K562 (cell line): ENCODE measurements around the gene SPHK2. TPM values are rescaled to one million over a fixed set of nuclear protein-coding genes. Genes with fewer than 3 reads are reported as not detected.

Experiments
- ASH1L ChIP-seq: fragments of 450-650 bp; IDR thresholded peaks from 2 replicates; pipeline ENCODE4 v1.6.1; 2018; ENCODE audit warnings: borderline replicate concordance, mild to moderate bottlenecking, low read depth; ENCODE audit not compliant: partially characterized antibody
- CBFA2T2 ChIP-seq: fragments of 450-650 bp; conservative IDR thresholded peaks from 2 replicates; pipeline ENCODE4 v1.6.1; 2017; ENCODE audit warnings: mild to moderate bottlenecking
- FOXP1 ChIP-seq: sonication (generic); formaldehyde crosslinking; IDR thresholded peaks from 2 replicates; pipeline ENCODE4 v1.8.0; 2022; ENCODE audit warnings: mild to moderate bottlenecking, missing genetic modification reagents
- GTF2E2 ChIP-seq: fragments of 200-800 bp; sonication (Bioruptor generic); IDR thresholded peaks from 2 replicates; pipeline ENCODE4 v1.6.1; 2016; ENCODE audit warnings: missing genetic modification characterization, missing compliant biosample characterization
- IFI16 ChIP-seq: fragments of 250-450 bp; sonication (Bioruptor Pico); IDR thresholded peaks from 2 replicates; pipeline ENCODE4 v2.1.2; 2022; ENCODE audit warnings: mild to moderate bottlenecking, inconsistent platforms
- MXD1 ChIP-seq: fragments of 250-450 bp; sonication (Bioruptor Pico); IDR thresholded peaks from 2 replicates; pipeline ENCODE4 v1.8.0; 2021; ENCODE audit warnings: borderline replicate concordance, mild to moderate bottlenecking, moderate library complexity; ENCODE audit not compliant: poor library complexity, severe bottlenecking
- NFE2 ChIP-seq: IDR thresholded peaks from 2 replicates; pipeline ENCODE4 v1.6.1; 2014; ENCODE audit warnings: antibody characterized with exemption, low read depth
- NRF1 ChIP-seq, 2 experiments: fragments of 450-650 bp; IDR thresholded peaks in 1 of 2; conservative IDR thresholded peaks in 1 of 2; 2 replicates each; pipeline ENCODE4 v1.6.1; 2014; ENCODE audit warnings: mild to moderate bottlenecking in 2 of 2
- NUFIP1 ChIP-seq: fragments of 450-650 bp; IDR thresholded peaks from 2 replicates; pipeline ENCODE4 v1.6.1; 2018; ENCODE audit not compliant: partially characterized antibody
- OTX1 ChIP-seq: fragments of 450-650 bp; formaldehyde crosslinking; IDR thresholded peaks from 2 replicates; pipeline ENCODE4 v1.4.0; 2022; ENCODE audit warnings: mild to moderate bottlenecking
- REST ChIP-seq, 2 experiments: fragments of 450-650 bp; formaldehyde crosslinking in 1 of 2; IDR thresholded peaks; 2 replicates each; pipeline versions ENCODE4 v1.4.0 to v1.6.1; 2014 to 2020; ENCODE audit warnings: mild to moderate bottlenecking in 2 of 2, borderline replicate concordance in 1 of 2, low read depth in 1 of 2
- SNRNP70 ChIP-seq: fragments of 200-400 bp; formaldehyde crosslinking; optimal IDR thresholded peaks from 2 replicates; pipeline ENCODE3; 2017; ENCODE audit warnings: low read depth, low read length
- TAL1 ChIP-seq: fragments of 450-650 bp; IDR thresholded peaks from 2 replicates; pipeline ENCODE4 v1.6.1; 2016; ENCODE audit warnings: mild to moderate bottlenecking
- ZNF146 ChIP-seq: IDR thresholded peaks from one replicate; pipeline ENCODE4 v1.6.1; 2018; ENCODE audit warnings: missing compliant biosample characterization; ENCODE audit not compliant: unreplicated experiment
- polyA plus RNA-seq, 8 experiments: library from polyadenylated mRNA; depleted of rRNA in 4 of 8; stranded (reverse) in 5 of 8; unstranded in 3 of 8; fragments of >200 nt; fragmentation: Nextera tagmentation in 2 of 8; fragmentation: Illumina TruSeq in 1 of 8; extraction: Ambion mirVana in 2 of 8; extraction: Trizol in 1 of 8; gene quantifications; 2 replicates each; pipeline versions ENCODE4 v1.2.1 to v1.2.3, GENCODE V29; 2011 to 2014; ENCODE audit warnings: inconsistent platforms in 1 of 8, missing spikeins in 1 of 8
- total RNA-seq, 7 experiments: library from RNA; depleted of rRNA in 6 of 7; stranded (reverse); fragments of >200 nt in 6 of 7; fragmentation: Illumina TruSeq in 2 of 7; extraction: Trizol in 2 of 7; gene quantifications; 2 replicates each; pipeline versions ENCODE4 v1.2.1 to v1.2.3, GENCODE V29; 2011 to 2021; ENCODE audit warnings: low replicate concordance in 1 of 7
- TF ChIP-seq, protein P1 (sequence below): fragments of 250-450 bp; sonication (Bioruptor Pico); IDR thresholded peaks from 2 replicates; pipeline ENCODE4 v1.8.0; 2021; ENCODE audit warnings: moderate library complexity, mild to moderate bottlenecking, inconsistent platforms
- TF ChIP-seq, protein P2 (sequence below): fragments of 250-450 bp; sonication (Bioruptor Pico); IDR thresholded peaks from 2 replicates; pipeline ENCODE4 v1.8.0; 2021; ENCODE audit warnings: moderate library complexity, mild to moderate bottlenecking, inconsistent platforms

The SPHK2 gene
- total and polyA plus RNA-seq, 9 of the 15 experiments (the other 6 are each of a cell fraction or from before 2014, with no cell fraction given): 0.10 to 15.2 (median 2.9) TPM

- TF ChIP-seq REST (IDR thresholded peaks at IDR 0.05; ENCODE audit: borderline replicate concordance): no peak
- no peak for TF ChIP-seq REST (CRISPR knock-in tag; IDR thresholded peaks at IDR 0.05; ENCODE audit: low read depth)
- no peak for TF ChIP-seq GTF2E2
- TF ChIP-seq NRF1 (conservative IDR thresholded peaks at IDR 0.05 in 1 of 2, IDR thresholded peaks at IDR 0.05 in 1 of 2): peak in 1 of 2 experiments; percentile 40; a peak in 2 of 4 replicates
- TF ChIP-seq FOXP1 (CRISPR knock-in tag): no peak
- TF ChIP-seq, protein P1, sequence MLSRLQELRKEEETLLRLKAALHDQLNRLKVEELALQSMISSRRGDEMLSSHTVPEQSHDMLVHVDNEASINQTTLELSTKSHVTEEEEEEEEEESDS (CRISPR knock-in tag): no peak
- TF ChIP-seq IFI16 (CRISPR knock-in tag): no peak
- TF ChIP-seq ZNF146 (CRISPR knock-in tag): no peak
- no peak for TF ChIP-seq NFE2
- no peak for TF ChIP-seq CBFA2T2
- TF ChIP-seq TAL1: no peak
- TF ChIP-seq OTX1 (CRISPR knock-in tag): no peak
- TF ChIP-seq ASH1L: no peak
- TF ChIP-seq, protein P2, sequence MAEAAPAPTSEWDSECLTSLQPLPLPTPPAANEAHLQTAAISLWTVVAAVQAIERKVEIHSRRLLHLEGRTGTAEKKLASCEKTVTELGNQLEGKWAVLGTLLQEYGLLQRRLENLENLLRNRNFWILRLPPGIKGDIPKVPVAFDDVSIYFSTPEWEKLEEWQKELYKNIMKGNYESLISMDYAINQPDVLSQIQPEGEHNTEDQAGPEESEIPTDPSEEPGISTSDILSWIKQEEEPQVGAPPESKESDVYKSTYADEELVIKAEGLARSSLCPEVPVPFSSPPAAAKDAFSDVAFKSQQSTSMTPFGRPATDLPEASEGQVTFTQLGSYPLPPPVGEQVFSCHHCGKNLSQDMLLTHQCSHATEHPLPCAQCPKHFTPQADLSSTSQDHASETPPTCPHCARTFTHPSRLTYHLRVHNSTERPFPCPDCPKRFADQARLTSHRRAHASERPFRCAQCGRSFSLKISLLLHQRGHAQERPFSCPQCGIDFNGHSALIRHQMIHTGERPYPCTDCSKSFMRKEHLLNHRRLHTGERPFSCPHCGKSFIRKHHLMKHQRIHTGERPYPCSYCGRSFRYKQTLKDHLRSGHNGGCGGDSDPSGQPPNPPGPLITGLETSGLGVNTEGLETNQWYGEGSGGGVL: no peak
- no peak for TF ChIP-seq MXD1 (CRISPR knock-in tag)
- no peak for TF ChIP-seq NUFIP1
- TF ChIP-seq SNRNP70: no peak
These were observed 25.7 kb downstream of the SPHK2 start (continued) for GRCh38 chr19:48644839-48645619.
